ENCODE data around the gene MLNR. TPM values are rescaled to one million over a fixed set of nuclear protein-coding genes. Genes with fewer than 3 reads are reported as not detected.

Gene MLNR
- total RNA-seq, 1 experiment from 2014 or later, result not detected

DNA sequence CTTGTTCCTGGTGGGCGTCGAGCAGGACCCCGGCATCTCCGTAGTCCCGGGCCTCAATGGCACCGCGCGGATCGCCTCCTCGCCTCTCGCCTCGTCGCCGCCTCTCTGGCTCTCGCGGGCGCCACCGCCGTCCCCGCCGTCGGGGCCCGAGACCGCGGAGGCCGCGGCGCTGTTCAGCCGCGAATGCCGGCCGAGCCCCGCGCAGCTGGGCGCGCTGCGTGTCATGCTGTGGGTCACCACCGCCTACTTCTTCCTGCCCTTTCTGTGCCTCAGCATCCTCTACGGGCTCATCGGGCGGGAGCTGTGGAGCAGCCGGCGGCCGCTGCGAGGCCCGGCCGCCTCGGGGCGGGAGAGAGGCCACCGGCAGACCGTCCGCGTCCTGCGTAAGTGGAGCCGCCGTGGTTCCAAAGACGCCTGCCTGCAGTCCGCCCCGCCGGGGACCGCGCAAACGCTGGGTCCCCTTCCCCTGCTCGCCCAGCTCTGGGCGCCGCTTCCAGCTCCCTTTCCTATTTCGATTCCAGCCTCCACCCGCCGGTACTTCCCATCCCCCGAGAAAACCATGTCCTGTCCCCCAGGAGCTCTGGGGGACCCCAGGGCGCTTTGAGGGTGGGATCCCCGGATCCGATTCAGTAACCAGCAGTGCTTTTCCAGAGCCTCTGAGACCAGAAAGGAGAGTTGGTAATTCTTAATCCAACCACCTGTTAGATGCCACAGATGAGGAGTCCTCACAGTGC is 885 bp downstream of the MLNR start:
- no peak overlapping the region for H3K4me3 ChIP-seq (ENCODE audit: low read depth, low read length)
- Mint-ChIP-seq H3K36me3 (ENCODE audit: insufficient read depth, unreplicated experiment) (no peaks in the 10 kb centered on the region), H3K9me3 (ENCODE audit: unreplicated experiment) (no peaks in the 10 kb centered on the region), H3K4me3 (ENCODE audit: unreplicated experiment) (peak overlapping the region; percentile 74), H3K27ac (ENCODE audit: unreplicated experiment) (no peak overlapping the region), H3K4me1 (ENCODE audit: low read depth, unreplicated experiment) (peaks cover 19% of the 10 kb centered on the region), H3K27me3 (ENCODE audit: insufficient read depth, unreplicated experiment) (peaks cover 14% of the 10 kb centered on the region)
- CTCF ChIA-PET, result no interaction called here
- no peaks in the 10 kb centered on the region for H3K27me3 ChIP-seq (replicated peaks; ENCODE audit: control insufficient read depth, insufficient read depth, low read length)
- BruUV-seq (replicated peaks), result no TSS peak
- TF ChIP-seq, protein P1, sequence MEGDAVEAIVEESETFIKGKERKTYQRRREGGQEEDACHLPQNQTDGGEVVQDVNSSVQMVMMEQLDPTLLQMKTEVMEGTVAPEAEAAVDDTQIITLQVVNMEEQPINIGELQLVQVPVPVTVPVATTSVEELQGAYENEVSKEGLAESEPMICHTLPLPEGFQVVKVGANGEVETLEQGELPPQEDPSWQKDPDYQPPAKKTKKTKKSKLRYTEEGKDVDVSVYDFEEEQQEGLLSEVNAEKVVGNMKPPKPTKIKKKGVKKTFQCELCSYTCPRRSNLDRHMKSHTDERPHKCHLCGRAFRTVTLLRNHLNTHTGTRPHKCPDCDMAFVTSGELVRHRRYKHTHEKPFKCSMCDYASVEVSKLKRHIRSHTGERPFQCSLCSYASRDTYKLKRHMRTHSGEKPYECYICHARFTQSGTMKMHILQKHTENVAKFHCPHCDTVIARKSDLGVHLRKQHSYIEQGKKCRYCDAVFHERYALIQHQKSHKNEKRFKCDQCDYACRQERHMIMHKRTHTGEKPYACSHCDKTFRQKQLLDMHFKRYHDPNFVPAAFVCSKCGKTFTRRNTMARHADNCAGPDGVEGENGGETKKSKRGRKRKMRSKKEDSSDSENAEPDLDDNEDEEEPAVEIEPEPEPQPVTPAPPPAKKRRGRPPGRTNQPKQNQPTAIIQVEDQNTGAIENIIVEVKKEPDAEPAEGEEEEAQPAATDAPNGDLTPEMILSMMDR (IDR thresholded peaks at IDR 0.05; ENCODE audit: insufficient read depth in 1 of 2, low read depth in 1 of 2, low read length in 1 of 2, severe bottlenecking in 1 of 2, unreplicated experiment in 1 of 2), result no peak
- H3K4me1 ChIP-seq, result 0 out of 2 replicates have a peak, but pooled peaks cover 3% of the 10 kb centered on the region
- DNase-seq, result no peak
- H3K9me3 ChIP-seq, result no peaks in the 10 kb centered on the region
- intact Hi-C loops (cut with micrococcal nuclease; ENCODE audit: unreplicated experiment), result loop anchor here (10.0 kb wide), 1 partner anchor 64 kb away; no protein-coding TSS in a partner anchor
- no peaks in the 10 kb centered on the region for H3K36me3 ChIP-seq (ENCODE audit: control insufficient read depth, insufficient read depth, low read length)
- POLR2A ChIA-PET, result no interaction called here

DNA sequence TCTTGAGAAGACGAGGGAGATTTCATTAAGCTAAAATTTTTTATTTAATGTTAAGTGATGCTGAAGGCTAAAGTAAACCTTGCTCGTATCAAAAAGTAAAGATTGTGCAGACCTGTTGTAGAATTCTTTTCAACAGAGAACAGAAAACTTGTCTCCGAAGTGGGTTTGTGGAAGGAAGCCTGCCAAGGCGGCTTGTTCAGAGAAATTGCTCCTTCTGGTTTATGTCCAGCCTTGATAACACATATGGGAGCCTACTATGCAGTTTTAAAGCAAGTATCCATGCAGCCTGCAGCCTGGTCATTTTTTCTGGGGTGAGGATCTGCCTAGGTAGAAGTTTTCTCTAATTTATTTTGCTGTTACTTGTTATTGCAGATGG is 1.4 kb downstream of the MLNR start:
- DNase-seq, result no peak
- H3K36me3 ChIP-seq (ENCODE audit: control insufficient read depth, insufficient read depth, low read length), result no peaks in the 10 kb centered on the region
- H3K4me3 ChIP-seq (ENCODE audit: low read depth, low read length), result no peak overlapping the region
- no peaks in the 10 kb centered on the region for H3K36me3 Mint-ChIP-seq (ENCODE audit: insufficient read depth, unreplicated experiment)
- TF ChIP-seq, protein P1 (IDR thresholded peaks at IDR 0.05; ENCODE audit: insufficient read depth in 1 of 2, low read depth in 1 of 2, low read length in 1 of 2, severe bottlenecking in 1 of 2, unreplicated experiment in 1 of 2), result no peak
- no peak overlapping the region for H3K27ac Mint-ChIP-seq (ENCODE audit: unreplicated experiment)
- H3K9me3 Mint-ChIP-seq (ENCODE audit: unreplicated experiment), result no peaks in the 10 kb centered on the region
- CTCF ChIA-PET, result no interaction called here
- POLR2A ChIA-PET, result no interaction called here
- peak overlapping the region; percentile 52 for H3K4me3 Mint-ChIP-seq (ENCODE audit: unreplicated experiment)
- H3K27me3 ChIP-seq (replicated peaks; ENCODE audit: control insufficient read depth, insufficient read depth, low read length), result no peaks in the 10 kb centered on the region
- no TSS peak for BruUV-seq (replicated peaks)
- peaks cover 14% of the 10 kb centered on the region for H3K27me3 Mint-ChIP-seq (ENCODE audit: insufficient read depth, unreplicated experiment)
- peaks cover 19% of the 10 kb centered on the region for H3K4me1 Mint-ChIP-seq (ENCODE audit: low read depth, unreplicated experiment)
- 0 out of 2 replicates have a peak, but pooled peaks cover 3% of the 10 kb centered on the region for H3K4me1 ChIP-seq
- H3K9me3 ChIP-seq, result no peaks in the 10 kb centered on the region
- intact Hi-C loops (cut with micrococcal nuclease; ENCODE audit: unreplicated experiment), result loop anchor here (10.0 kb wide), 1 partner anchor 63 kb away; no protein-coding TSS in a partner anchor

DNA sequence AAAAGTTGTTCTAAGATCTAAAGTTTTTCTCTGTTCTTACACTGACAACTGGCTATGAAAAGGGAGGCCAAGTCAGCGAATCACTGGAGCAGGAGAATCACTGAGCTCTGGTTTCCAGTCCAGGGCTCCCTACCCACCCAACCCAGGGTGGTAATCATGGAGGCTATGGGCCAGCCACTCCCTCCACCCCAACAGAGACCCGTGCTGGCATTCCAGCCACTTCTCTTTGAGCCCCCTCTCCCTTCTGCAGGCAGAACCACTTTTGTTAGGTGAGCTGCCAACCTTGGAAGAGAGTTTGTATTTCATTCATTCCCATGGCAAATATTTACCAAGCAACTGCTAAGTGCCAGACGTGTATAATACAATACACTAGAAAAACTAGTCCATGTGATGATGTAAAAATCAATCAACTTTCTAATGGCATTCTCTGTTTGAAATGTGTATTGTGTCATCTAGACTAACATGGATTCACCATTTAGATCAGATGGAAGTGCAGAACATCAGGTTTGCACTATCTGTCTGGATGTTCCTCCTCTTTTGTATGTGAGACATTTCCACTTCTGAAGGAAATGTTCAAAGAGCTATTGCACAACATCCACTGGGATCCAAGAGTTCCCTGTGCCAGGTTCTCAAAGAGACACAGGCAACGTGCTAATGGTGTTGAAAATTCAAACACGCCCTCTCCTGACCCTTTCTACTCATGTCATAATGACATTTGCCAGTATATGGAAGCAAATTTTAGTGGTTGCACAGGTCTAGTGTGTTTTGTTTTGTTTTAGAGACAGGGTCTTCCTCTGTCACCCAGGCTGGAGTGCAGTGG is 5.3 kb downstream of the MLNR start:
- ChIA-PET POLR2A (no interaction called here), CTCF (no interaction called here)
- Histone ChIP-seq H3K4me1 (0 out of 2 replicates have a peak, but pooled peaks cover under 1% of the 10 kb centered on the region), H3K27me3 (replicated peaks; ENCODE audit: control insufficient read depth, insufficient read depth, low read length) (no peaks in the 10 kb centered on the region), H3K4me3 (ENCODE audit: low read depth, low read length) (no peak overlapping the region), H3K9me3 (no peaks in the 10 kb centered on the region), H3K36me3 (ENCODE audit: control insufficient read depth, insufficient read depth, low read length) (no peaks in the 10 kb centered on the region)
- H3K27me3 Mint-ChIP-seq (ENCODE audit: insufficient read depth, unreplicated experiment), result peaks cover 5% of the 10 kb centered on the region
- H3K4me1 Mint-ChIP-seq (ENCODE audit: low read depth, unreplicated experiment), result no peaks in the 10 kb centered on the region
- H3K9me3 Mint-ChIP-seq (ENCODE audit: unreplicated experiment), result no peaks in the 10 kb centered on the region
- intact Hi-C loops (cut with micrococcal nuclease; ENCODE audit: unreplicated experiment), result loop anchor here (10.0 kb wide), 1 partner anchor 59 kb away; no protein-coding TSS in a partner anchor
- DNase-seq, result no peak
- no TSS peak for BruUV-seq (replicated peaks)
- TF ChIP-seq, protein P1 (IDR thresholded peaks at IDR 0.05; ENCODE audit: insufficient read depth in 1 of 2, low read depth in 1 of 2, low read length in 1 of 2, severe bottlenecking in 1 of 2, unreplicated experiment in 1 of 2), result no peak
- H3K36me3 Mint-ChIP-seq (ENCODE audit: insufficient read depth, unreplicated experiment), result no peaks in the 10 kb centered on the region
- no peak overlapping the region for H3K27ac Mint-ChIP-seq (ENCODE audit: unreplicated experiment)
- H3K4me3 Mint-ChIP-seq (ENCODE audit: unreplicated experiment), result no peak overlapping the region
